DND-41 (cell line): Measurements from ENCODE around the gene WTAP.

ENCODE experiments used
- CTCF ChIP-seq: IDR thresholded peaks from 2 replicates; pipeline ENCODE4 v1.5.1; 2012; ENCODE audit warnings: borderline replicate concordance, low read length, moderate library complexity, mild to moderate bottlenecking; ENCODE audit not compliant: poor library complexity, severe bottlenecking; ENCODE audit errors: extremely low read depth
- EZH2 ChIP-seq: IDR thresholded peaks from 3 replicates; pipeline ENCODE4 v1.6.1; 2012; ENCODE audit warnings: borderline replicate concordance, low read depth, mild to moderate bottlenecking, moderate library complexity, low read length, inconsistent platforms; ENCODE audit not compliant: severe bottlenecking

- TF ChIP-seq EZH2, result no peak
- TF ChIP-seq CTCF, result no peak
Observed at GRCh38 chr6:159727717-159728445, 575 bp downstream of the WTAP start.
